Muscle layer of colon (tissue), 2 donors: ENCODE results near the gene FEZF2.

Experiments
- H3K27ac ChIP-seq: one replicate; pipeline ENCODE4 v1.7.0; 2013; ENCODE audit warnings: low read depth, mild to moderate bottlenecking, low read length, moderate library complexity
- H3K27me3 ChIP-seq, 2 donors: one replicate each; pipeline ENCODE4 v1.7.0; 2013; ENCODE audit warnings: low read length in 2 of 2, mild to moderate bottlenecking in 2 of 2; ENCODE audit not compliant: insufficient read depth in 2 of 2, control insufficient read depth in 1 of 2
- H3K36me3 ChIP-seq: one replicate; pipeline ENCODE4 v1.7.0; 2013; ENCODE audit warnings: mild to moderate bottlenecking, low read length; ENCODE audit not compliant: insufficient read depth
- H3K4me1 ChIP-seq: one replicate; pipeline ENCODE4 v1.7.0; 2013; ENCODE audit warnings: mild to moderate bottlenecking, low read length; ENCODE audit not compliant: insufficient read depth
- H3K4me3 ChIP-seq, 2 donors: one replicate each; pipeline ENCODE4 v1.7.0; 2013; ENCODE audit warnings: low read length in 2 of 2, low read depth in 1 of 2, mild to moderate bottlenecking in 1 of 2, moderate library complexity in 1 of 2
- H3K9ac ChIP-seq: one replicate; pipeline ENCODE4 v1.7.0; 2013; ENCODE audit warnings: low read length
- H3K9me3 ChIP-seq: one replicate; pipeline ENCODE4 v1.7.0; 2013; ENCODE audit warnings: mild to moderate bottlenecking, low read length
- donor health status: abdominal sarcoma.
- donor health status: Adenocarcinoma of cecum.

FEZF2 gene

DNA sequence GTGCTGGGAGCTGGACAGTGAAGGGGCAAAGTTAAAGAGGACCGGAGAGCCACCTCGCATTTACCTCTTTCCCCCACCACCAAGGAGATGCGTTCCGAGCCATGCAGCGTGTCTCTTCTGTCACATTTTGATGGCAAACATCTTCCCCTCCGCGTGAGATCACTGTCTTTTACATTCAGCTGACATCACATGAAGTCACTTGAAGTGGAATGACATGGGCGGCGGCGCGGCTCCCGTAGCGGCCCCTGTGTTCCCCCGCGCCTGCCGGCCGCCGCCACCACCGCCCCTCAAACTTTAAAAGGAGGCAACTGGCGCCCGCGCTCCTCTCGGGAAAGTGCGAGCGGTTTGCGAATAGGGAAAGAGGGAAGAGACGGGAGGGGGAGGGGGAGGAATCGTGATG, at the start of gene FEZF2:
FEZF2 (minus strand) TSS at position 336 of the 400 bp plus-strand sequence. CDS start 682 bp downstream, outside the sequence.
- H3K4me1 ChIP-seq, result peaks cover 19% of the 10 kb centered on the region
- no peak within 1 kb of the TSS for H3K9ac ChIP-seq
- no peak within 1 kb of the TSS for H3K4me3 ChIP-seq
- peaks cover 59 to 92% of the 10 kb centered on the region in 2 donors for H3K27me3 ChIP-seq
- no peak within 1 kb of the TSS for H3K27ac ChIP-seq
- no peaks in the 10 kb centered on the region for H3K9me3 ChIP-seq
- no peaks in the 10 kb centered on the region for H3K36me3 ChIP-seq

DNA sequence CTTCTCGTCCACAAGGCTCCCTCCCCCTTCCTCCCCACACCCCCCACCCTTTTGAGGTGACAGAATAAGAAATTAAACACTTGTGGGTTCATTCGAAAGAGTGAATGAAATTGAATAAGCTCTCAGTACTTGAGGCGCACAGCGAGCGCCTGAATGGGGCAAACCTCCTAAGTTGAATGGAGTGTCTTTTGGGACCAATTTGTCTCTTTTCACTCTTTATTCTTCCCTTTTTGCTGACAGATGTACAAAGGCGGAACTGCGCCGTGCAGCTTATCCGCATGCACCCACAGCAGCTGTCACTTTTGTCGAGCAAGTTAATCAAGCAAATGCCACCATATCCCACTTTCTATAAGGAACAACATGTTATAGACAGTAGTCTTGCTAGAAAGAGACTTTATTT, 47.9 kb upstream of the FEZF2 start:
- H3K9me3 ChIP-seq, result no peaks in the 10 kb centered on the region
- H3K36me3 ChIP-seq, result no peaks in the 10 kb centered on the region
- no peak overlapping the region for H3K4me3 ChIP-seq
- H3K27ac ChIP-seq, result no peak overlapping the region
- H3K4me1 ChIP-seq, result no peaks in the 10 kb centered on the region
- no peak overlapping the region for H3K9ac ChIP-seq
- no peaks in the 10 kb centered on the region for H3K27me3 ChIP-seq

DNA sequence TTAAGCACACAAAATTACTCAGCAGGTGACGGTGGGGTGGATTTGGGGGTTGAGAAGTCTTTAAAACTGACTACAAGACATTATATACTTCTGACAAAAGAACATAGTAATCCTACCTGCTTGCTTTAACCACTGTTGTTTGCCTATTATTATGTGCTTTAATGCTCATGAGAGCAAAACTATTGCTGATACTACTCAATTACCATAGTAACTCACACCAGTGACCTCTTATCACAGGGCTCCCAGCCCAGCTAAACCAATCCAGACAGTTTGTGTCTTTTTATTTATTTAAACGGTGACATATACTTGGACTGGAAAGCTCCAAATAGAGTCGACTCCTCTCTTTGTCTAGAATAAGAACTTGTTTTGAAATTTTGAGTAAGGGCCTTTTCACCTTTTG, 42.8 kb upstream of the FEZF2 start:
- Histone ChIP-seq H3K4me3 (no peak overlapping the region), H3K36me3 (no peaks in the 10 kb centered on the region), H3K9me3 (no peaks in the 10 kb centered on the region), H3K9ac (no peak overlapping the region), H3K27me3 (no peaks in the 10 kb centered on the region), H3K4me1 (no peaks in the 10 kb centered on the region), H3K27ac (no peak overlapping the region)

DNA sequence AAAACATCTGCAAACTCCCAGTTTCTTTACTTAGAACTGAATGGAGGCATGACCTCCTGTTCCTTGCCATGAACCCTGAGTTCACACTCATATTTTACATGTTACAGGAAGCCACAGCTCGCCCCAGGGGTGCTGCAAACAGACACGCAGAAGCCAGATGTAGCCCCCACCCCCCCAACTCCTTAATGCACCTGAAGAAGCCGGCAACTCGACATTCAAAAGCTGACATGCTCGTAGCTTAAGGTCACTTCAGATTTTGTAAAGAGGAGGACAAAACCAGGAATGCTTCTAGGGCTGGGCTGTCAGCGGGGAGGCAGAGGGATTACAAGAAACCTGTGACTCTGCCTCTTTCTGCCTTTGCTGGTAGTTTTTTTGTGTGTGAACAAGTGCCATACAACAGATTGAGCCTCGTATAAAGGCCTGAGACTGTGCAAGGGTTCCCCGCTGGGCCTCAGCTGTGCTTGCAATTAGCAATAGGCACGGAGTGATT, 42.0 kb upstream of the FEZF2 start:
- H3K36me3 ChIP-seq, result no peaks in the 10 kb centered on the region
- H3K27me3 ChIP-seq, result no peaks in the 10 kb centered on the region
- no peak overlapping the region for H3K9ac ChIP-seq
- H3K4me3 ChIP-seq, result no peak overlapping the region
- H3K9me3 ChIP-seq, result no peaks in the 10 kb centered on the region
- no peaks in the 10 kb centered on the region for H3K4me1 ChIP-seq
- no peak overlapping the region for H3K27ac ChIP-seq

DNA sequence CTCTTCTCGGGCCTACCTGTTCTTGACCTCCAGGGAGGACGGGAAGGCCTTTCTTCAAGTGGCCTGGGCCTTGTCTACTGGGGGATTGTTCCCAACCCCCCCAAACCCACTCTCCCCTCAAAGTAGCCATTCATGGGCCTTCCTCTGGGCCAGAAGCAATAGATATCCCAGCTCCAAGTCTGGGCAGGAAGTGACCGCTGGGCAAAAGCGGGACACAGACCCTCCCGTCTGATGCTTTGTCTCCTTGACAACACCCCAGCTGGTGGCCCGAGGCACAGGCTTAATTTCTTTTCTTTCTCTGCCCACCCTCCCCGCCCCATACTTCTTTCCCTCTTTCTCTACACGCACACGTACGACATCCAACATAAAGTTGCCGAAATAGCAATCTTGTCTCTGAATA, 41.4 kb upstream of the FEZF2 start:
- Histone ChIP-seq H3K27me3 (no peaks in the 10 kb centered on the region), H3K27ac (no peak overlapping the region), H3K4me1 (no peaks in the 10 kb centered on the region), H3K9me3 (no peaks in the 10 kb centered on the region), H3K9ac (no peak overlapping the region), H3K36me3 (no peaks in the 10 kb centered on the region), H3K4me3 (no peak overlapping the region)

DNA sequence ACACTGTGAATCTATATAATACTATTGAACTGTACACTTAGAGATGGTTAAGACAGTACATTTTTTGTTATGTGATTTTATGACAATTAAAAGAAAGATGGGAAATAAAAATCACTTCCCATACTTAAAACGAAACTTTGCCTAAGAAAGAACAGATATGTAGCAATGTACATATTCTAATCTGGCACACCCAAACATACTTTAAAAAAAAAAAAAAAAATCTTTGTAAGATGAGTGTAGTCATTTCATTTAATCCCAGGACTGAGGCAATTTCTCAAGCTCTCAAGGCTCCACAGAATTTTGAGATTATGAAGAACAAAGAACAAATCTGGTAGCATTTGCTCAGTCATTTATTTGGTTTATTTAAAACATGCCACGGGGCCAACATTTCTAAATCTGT, 40.3 kb upstream of the FEZF2 start:
- Histone ChIP-seq H3K27me3 (no peaks in the 10 kb centered on the region), H3K9ac (no peak overlapping the region), H3K4me1 (no peaks in the 10 kb centered on the region), H3K36me3 (no peaks in the 10 kb centered on the region), H3K4me3 (no peak overlapping the region), H3K27ac (no peak overlapping the region), H3K9me3 (no peaks in the 10 kb centered on the region)

DNA sequence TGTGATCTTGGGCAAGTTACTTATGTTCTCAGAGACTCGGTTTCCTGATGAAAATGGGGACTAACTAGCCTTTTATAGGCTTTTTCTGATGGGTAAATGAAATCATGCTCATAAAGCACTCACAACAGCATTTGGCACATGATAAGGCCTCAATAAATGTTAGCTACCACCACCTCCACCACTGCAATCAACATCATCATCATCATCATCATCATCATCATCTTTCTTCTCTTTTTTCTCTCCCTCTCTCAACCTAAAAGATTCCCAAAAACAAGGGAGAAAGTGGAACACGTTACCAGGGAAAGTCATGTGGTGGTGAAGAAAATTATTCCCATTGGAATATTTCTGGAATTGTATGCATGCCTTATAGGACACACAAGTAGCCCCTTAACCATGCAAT, 33.6 kb upstream of the FEZF2 start:
- Histone ChIP-seq H3K36me3 (no peaks in the 10 kb centered on the region), H3K27me3 (no peaks in the 10 kb centered on the region), H3K9me3 (no peaks in the 10 kb centered on the region), H3K9ac (no peak overlapping the region), H3K27ac (no peak overlapping the region), H3K4me1 (no peaks in the 10 kb centered on the region), H3K4me3 (no peak overlapping the region)

DNA sequence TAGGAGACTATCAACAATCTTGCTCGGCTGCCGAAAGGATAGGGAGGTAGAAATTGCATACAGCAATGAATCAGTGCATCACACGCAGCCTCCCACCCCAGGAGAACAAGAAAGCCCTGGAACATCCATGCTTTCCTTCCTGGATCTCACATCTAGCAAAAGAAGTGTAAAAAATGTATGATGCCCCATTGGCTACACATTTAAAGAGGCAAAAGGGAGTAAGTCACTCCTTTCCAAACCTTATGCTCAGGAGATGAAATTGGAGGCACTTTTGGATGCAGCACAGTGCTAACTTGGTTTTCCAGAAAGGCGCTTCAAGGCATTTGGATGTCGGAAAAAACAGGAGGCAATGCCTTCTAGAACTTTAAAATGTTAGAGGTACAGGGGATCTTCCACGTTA, 32.2 kb upstream of the FEZF2 start:
- H3K27me3 ChIP-seq, result no peaks in the 10 kb centered on the region
- no peak overlapping the region for H3K27ac ChIP-seq
- no peaks in the 10 kb centered on the region for H3K4me1 ChIP-seq
- no peak overlapping the region for H3K9ac ChIP-seq
- no peaks in the 10 kb centered on the region for H3K36me3 ChIP-seq
- no peak overlapping the region for H3K4me3 ChIP-seq
- no peaks in the 10 kb centered on the region for H3K9me3 ChIP-seq

DNA sequence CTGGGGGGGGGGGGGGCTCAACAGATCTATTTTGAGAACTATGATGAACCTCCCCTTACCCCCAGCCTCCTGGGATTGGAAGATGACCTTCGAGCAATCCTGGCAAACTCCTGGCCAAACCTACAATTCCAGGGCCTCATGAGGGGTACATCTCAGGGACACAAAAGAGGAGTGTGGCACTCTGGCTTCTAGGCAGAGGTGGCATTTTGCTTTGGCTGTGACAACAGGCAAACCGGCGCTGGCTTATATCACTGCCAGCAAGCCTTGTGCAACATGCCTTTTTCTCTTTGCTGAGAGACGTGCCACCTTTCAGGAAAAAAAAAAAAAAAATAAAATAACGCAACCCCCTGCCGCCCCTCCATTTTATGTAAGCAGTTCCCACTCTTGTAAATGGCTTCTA, 31.8 kb upstream of the FEZF2 start:
- H3K36me3 ChIP-seq, result no peaks in the 10 kb centered on the region
- no peaks in the 10 kb centered on the region for H3K27me3 ChIP-seq
- no peak overlapping the region for H3K9ac ChIP-seq
- H3K27ac ChIP-seq, result no peak overlapping the region
- no peaks in the 10 kb centered on the region for H3K4me1 ChIP-seq
- no peak overlapping the region for H3K4me3 ChIP-seq
- H3K9me3 ChIP-seq, result no peaks in the 10 kb centered on the region

DNA sequence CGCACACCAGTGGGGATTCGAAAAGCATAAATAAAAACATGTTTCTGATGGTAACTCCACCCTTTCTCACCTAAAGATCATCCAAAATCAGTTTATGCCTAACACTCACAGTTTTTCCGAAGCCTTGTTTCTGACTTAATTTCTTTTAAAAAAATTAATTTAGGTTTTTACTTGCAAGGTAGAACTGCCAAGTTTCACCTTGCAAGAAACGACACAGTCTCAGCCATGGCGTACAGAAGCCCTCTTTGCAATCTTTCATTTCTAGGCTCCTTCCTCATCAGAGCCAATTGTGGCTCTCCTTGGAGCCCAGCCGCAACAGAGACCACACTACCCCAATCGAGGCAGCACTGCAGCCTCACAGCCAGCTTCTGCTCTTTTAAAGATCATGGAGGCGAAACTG, 31.0 kb upstream of the FEZF2 start:
- Histone ChIP-seq H3K9ac (no peak overlapping the region), H3K9me3 (no peaks in the 10 kb centered on the region), H3K27me3 (no peaks in the 10 kb centered on the region), H3K36me3 (no peaks in the 10 kb centered on the region), H3K27ac (no peak overlapping the region), H3K4me1 (no peaks in the 10 kb centered on the region), H3K4me3 (no peak overlapping the region)

DNA sequence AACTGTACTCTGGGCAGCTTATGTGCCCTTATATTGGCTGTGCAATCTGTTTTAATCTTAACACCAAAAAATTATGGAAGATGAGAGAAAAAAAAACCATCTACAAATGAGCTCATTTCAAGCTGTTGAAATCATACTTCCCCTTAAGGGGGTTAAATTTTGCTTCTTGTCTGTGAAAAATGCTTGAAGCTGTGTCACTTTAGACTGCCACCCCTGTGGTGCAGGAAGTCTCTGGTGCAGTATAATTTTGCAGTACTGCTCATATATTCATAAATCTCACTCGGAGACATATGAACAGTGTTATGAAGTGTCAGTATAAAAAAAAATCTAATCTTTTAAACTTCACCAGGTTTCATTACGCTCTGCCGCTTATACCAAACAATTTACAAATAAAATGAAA, 30.4 kb upstream of the FEZF2 start:
- Histone ChIP-seq H3K27me3 (no peaks in the 10 kb centered on the region), H3K9me3 (no peaks in the 10 kb centered on the region), H3K27ac (no peak overlapping the region), H3K9ac (no peak overlapping the region), H3K4me1 (no peaks in the 10 kb centered on the region), H3K4me3 (no peak overlapping the region), H3K36me3 (no peaks in the 10 kb centered on the region)

DNA sequence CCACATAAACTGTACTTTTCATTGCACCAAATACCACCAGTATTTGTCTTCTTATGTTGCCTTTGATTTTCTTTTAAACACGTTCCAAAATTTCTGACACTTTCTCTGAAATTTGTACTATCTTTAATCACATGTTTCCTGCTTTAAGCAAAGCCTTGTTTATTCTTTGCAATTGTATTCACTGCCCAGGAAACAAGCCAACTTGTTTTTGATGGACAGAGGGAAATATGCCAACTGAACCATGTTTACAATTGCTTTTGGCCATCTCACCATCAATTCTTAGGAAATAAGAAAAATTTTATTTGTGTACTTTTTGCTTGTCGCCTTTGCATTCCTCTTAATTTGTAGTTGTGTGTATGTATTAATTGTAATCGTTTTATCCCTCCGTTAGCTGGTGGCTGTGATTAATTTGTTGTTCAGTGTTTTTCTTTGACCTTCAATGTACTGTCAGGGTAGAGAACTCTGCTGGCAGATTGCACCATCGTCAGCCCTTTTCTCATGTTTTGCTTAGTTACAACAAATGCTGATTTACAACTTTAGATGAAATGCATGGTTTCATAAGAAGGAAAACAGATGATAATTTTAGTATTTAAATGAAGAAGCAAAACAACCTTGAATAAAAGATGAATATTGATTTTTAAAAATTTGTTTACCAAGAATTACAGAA, 19.4 kb upstream of the FEZF2 start:
- Histone ChIP-seq H3K9me3 (no peaks in the 10 kb centered on the region), H3K27ac (no peak overlapping the region), H3K36me3 (no peaks in the 10 kb centered on the region), H3K9ac (no peak overlapping the region), H3K27me3 (no peaks in the 10 kb centered on the region), H3K4me3 (no peak overlapping the region), H3K4me1 (no peaks in the 10 kb centered on the region)
